WTC11 (cell line): ENCODE measurements around the gene CLEC2D.
"Not testable (repeated sequence)": the region's sequence is repeated elsewhere in the genome, so short reads cannot be mapped to it uniquely, and the experiment has no call there.

Experiments used
- ATF2 ChIP-seq: sonication (generic); formaldehyde crosslinking; IDR thresholded peaks from 2 replicates; pipeline ENCODE4 v1.8.1; 2022; ENCODE audit warnings: low read depth, missing genetic modification reagents, borderline replicate concordance
- CBFB ChIP-seq: sonication (generic); formaldehyde crosslinking; IDR thresholded peaks from 2 replicates; pipeline ENCODE4 v1.8.1; 2022; ENCODE audit warnings: mild to moderate bottlenecking, low read depth, missing genetic modification reagents
- CTCF ChIP-seq: fragments of 200-600 bp; IDR thresholded peaks from 2 replicates; pipeline ENCODE4 v1.8.0; 2022; ENCODE audit warnings: antibody characterized with exemption
- FOXK1 ChIP-seq: sonication (generic); formaldehyde crosslinking; IDR thresholded peaks from 2 replicates; pipeline ENCODE4 v1.8.0; 2022; ENCODE audit warnings: mild to moderate bottlenecking, moderate library complexity, missing genetic modification reagents
- IRF1 ChIP-seq: sonication (generic); formaldehyde crosslinking; IDR thresholded peaks from 2 replicates; pipeline ENCODE4 v1.8.0; 2023; ENCODE audit warnings: missing genetic modification reagents
- JUN ChIP-seq: sonication (generic); formaldehyde crosslinking; IDR thresholded peaks from 2 replicates; pipeline ENCODE4 v1.8.0; 2023; ENCODE audit warnings: mild to moderate bottlenecking, missing genetic modification reagents
- MYBL2 ChIP-seq: sonication (generic); formaldehyde crosslinking; IDR thresholded peaks from 2 replicates; pipeline ENCODE4 v1.8.1; 2023; ENCODE audit warnings: mild to moderate bottlenecking, moderate library complexity, missing genetic modification reagents
- NR1H2 ChIP-seq: sonication (generic); formaldehyde crosslinking; IDR thresholded peaks from 2 replicates; pipeline ENCODE4 v1.9.0; 2021; ENCODE audit warnings: mild to moderate bottlenecking, moderate library complexity, missing genetic modification reagents
- USF1 ChIP-seq: sonication (generic); formaldehyde crosslinking; IDR thresholded peaks from 2 replicates; pipeline ENCODE4 v1.8.0; 2022; ENCODE audit warnings: mild to moderate bottlenecking, missing genetic modification reagents

- TF ChIP-seq JUN (CRISPR knock-in tag); CTCF; NR1H2 (CRISPR knock-in tag); CBFB; FOXK1 (CRISPR knock-in tag); MYBL2 (CRISPR knock-in tag); IRF1 (CRISPR knock-in tag); USF1 (CRISPR knock-in tag); ATF2 (CRISPR knock-in tag): not testable (repeated sequence)
These were observed 35.0 kb downstream of the CLEC2D start for GRCh38 chr12:9704561-9704960.
